Lung (tissue), 12 donors: Measurements from ENCODE around the gene PARVG. TPM values are rescaled to one million over a fixed set of nuclear protein-coding genes. Genes with fewer than 3 reads are reported as not detected.

Source experiments
- ATAC-seq: fragments of 200-7000 bp; cut with Tn5 transposase; one replicate; pipeline ENCODE4 v1.9.1; 2020; ENCODE audit warnings: moderate number of reproducible peaks; ENCODE audit not compliant: insufficient read depth, low FRiP score
- DNase-seq, 3 donors: peaks; one replicate each; pipeline ENCODE4 v3.0.0-alpha.2; 2013 to 2017
- H3K27ac ChIP-seq, 2 donors: one replicate each; pipeline ENCODE4 v1.5.1; 2013; ENCODE audit warnings: mild to moderate bottlenecking in 2 of 2, moderate library complexity in 2 of 2, control low read depth in 1 of 2, inconsistent platforms in 1 of 2, low read depth in 1 of 2, low read length in 1 of 2
- H3K27me3 ChIP-seq, 3 donors: one replicate each; pipeline ENCODE4 v1.5.1; 2013; ENCODE audit warnings: low read length in 2 of 3; ENCODE audit not compliant: control insufficient read depth in 3 of 3, insufficient read depth in 3 of 3
- H3K36me3 ChIP-seq, 4 donors: one replicate each; pipeline ENCODE4 v1.5.1; 2013; ENCODE audit warnings: low read length in 4 of 4, mild to moderate bottlenecking in 1 of 4, moderate library complexity in 1 of 4; ENCODE audit not compliant: control insufficient read depth in 4 of 4, insufficient read depth in 4 of 4
- H3K4me1 ChIP-seq, 5 donors: one replicate each; pipeline ENCODE4 v1.5.1; 2013; ENCODE audit warnings: low read length in 5 of 5, mild to moderate bottlenecking in 2 of 5, moderate library complexity in 1 of 5; ENCODE audit not compliant: control insufficient read depth in 5 of 5, insufficient read depth in 5 of 5
- H3K4me3 ChIP-seq: one replicate; pipeline ENCODE4 v1.5.1; 2013; ENCODE audit warnings: mild to moderate bottlenecking, control low read depth, moderate library complexity
- H3K9ac ChIP-seq, 2 donors: one replicate each; pipeline ENCODE4 v1.5.1; 2013; ENCODE audit warnings: low read length in 2 of 2, control low read depth in 1 of 2; ENCODE audit not compliant: insufficient read depth in 1 of 2
- H3K9me3 ChIP-seq, 4 donors: one replicate each; pipeline ENCODE4 v1.5.1; 2013; ENCODE audit warnings: low read length in 3 of 4, mild to moderate bottlenecking in 1 of 4, moderate library complexity in 1 of 4; ENCODE audit not compliant: control insufficient read depth in 4 of 4, insufficient read depth in 3 of 4
- WGBS, 2 donors: extraction: QIAGEN DNeasy Blood & Tissue Kit; methylation state at CpG; one replicate each; pipeline ENCODE4 v1.1.7; 2013; 5-methylcytosine and 5-hydroxymethylcytosine counted together
- polyA plus RNA-seq, 2 donors: library from polyadenylated mRNA; stranded (reverse); fragments of 200-250 nt; gene quantifications; one replicate each; pipeline ENCODE4 v1.2.1, GENCODE V29; 2013
- total RNA-seq, 2 donors: library from RNA; depleted of rRNA in 1 of 2; stranded (reverse); fragments of >200 nt in 1 of 2; gene quantifications; one replicate each; pipeline ENCODE4 v1.2.1, GENCODE V29; 2014 to 2021
- TF ChIP-seq, protein P1 (sequence below): IDR thresholded peaks from 2 replicates; pipeline ENCODE4 v1.5.1; 2012; ENCODE audit warnings: mild to moderate bottlenecking; ENCODE audit errors: control extremely low read depth, extremely low read depth
- donor health status: control.
- donor health status: control.
- donor health status: Bipolar disorder and iron deficiency.
- donor health status: healthy.
- donor health status: DM: yes; HTN: yes; CAD: no.

Gene PARVG
- total and polyA plus RNA-seq, 4 donors = 20.4 to 67.4 (median 48.7) TPM

DNA sequence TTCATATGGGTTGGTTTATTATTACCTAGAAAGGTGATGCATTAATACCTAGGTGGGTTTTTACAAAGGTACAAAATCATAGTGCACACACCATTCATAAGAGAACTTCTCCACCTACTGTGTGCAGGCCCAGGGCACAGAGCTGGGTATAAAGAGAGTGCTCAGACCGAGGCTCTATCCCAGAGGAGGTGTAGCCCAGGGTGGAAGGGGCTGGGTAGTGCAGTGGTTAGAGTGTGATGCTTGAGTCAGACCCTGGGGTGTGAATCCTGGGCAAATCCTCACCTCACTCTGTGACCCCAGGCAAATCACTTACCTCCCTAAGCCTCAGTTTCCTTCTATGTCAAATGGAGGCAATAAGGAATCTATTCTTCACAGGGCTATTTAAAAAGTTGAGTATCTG, 32.2 kb downstream of the PARVG start:
- H3K4me3 ChIP-seq = no peak overlapping the region
- peaks cover 0 to 16% (median 0%) of the 10 kb centered on the region in 5 donors for H3K4me1 ChIP-seq
- no peaks in the 10 kb centered on the region for H3K27me3 ChIP-seq
- 97 to 100% methylated on average over 1 of the region's 1 CpG for WGBS, 2 donors
- ATAC-seq = no peak
- no peak overlapping the region for H3K9ac ChIP-seq
- TF ChIP-seq, protein P1, sequence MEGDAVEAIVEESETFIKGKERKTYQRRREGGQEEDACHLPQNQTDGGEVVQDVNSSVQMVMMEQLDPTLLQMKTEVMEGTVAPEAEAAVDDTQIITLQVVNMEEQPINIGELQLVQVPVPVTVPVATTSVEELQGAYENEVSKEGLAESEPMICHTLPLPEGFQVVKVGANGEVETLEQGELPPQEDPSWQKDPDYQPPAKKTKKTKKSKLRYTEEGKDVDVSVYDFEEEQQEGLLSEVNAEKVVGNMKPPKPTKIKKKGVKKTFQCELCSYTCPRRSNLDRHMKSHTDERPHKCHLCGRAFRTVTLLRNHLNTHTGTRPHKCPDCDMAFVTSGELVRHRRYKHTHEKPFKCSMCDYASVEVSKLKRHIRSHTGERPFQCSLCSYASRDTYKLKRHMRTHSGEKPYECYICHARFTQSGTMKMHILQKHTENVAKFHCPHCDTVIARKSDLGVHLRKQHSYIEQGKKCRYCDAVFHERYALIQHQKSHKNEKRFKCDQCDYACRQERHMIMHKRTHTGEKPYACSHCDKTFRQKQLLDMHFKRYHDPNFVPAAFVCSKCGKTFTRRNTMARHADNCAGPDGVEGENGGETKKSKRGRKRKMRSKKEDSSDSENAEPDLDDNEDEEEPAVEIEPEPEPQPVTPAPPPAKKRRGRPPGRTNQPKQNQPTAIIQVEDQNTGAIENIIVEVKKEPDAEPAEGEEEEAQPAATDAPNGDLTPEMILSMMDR = no peak
- H3K36me3 ChIP-seq = no peaks in the 10 kb centered on the region
- H3K9me3 ChIP-seq = peaks cover 0 to 10% (median 5%) of the 10 kb centered on the region in 4 donors
- no peak overlapping the region for H3K27ac ChIP-seq
- DNase-seq = no peak

DNA sequence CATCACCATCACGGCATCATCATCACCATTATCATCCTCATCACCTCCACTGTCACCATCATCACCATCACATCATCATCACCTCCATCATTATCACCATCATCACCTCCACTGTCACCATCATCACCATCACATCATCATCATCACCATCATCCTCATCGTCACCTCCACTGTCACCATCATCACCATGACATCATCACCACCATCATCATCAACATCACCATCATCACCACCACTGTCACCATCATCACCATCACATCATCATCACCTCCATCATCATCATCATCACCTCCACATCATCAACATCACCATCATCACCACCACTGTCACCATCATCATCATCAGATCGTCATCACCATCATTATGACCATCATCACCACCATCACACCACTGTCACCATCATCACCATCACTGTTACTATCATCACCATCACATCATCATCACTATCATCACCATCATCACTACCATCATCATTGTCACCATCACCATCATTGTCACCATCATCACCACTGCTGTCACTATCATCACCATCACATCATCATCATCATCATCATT, 32.8 kb downstream of the PARVG start:
- no peak overlapping the region for H3K4me3 ChIP-seq
- H3K9ac ChIP-seq = peak overlapping the region in 1 of 2 donors; percentile 17
- DNase-seq = peak in 1 of 3 donors; percentile 11
- H3K36me3 ChIP-seq = no peaks in the 10 kb centered on the region
- no peak overlapping the region for H3K27ac ChIP-seq
- ATAC-seq = no peak
- TF ChIP-seq, protein P1 = no peak
- 81 to 90% methylated on average over 3 of the region's 3 CpGs for WGBS, 2 donors
- no peaks in the 10 kb centered on the region for H3K27me3 ChIP-seq
- peaks cover 0 to 11% (median 5%) of the 10 kb centered on the region in 4 donors for H3K9me3 ChIP-seq
- peaks cover 0 to 16% (median 0%) of the 10 kb centered on the region in 5 donors for H3K4me1 ChIP-seq

DNA sequence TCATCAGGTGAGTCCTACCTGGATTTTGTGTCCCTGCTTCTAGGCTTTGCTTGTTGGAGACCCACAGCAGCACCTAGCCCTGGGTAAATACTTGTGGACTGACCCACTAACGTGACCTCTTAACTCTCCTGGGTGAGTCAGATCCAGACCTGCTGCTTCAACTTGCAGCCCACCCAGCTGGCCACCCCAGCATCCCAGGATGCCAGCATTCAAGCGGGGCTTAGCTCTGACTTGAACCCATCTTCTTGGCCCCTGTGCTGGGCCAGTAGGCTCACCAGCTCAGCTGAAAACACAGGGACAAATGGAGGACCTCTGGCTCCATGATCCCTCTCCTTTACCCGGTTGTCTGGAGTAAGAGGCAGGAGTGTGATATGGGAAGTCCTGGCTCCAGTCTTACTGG, 33.5 kb downstream of the PARVG start:
- TF ChIP-seq, protein P1 = no peak
- no peaks in the 10 kb centered on the region for H3K36me3 ChIP-seq

DNA sequence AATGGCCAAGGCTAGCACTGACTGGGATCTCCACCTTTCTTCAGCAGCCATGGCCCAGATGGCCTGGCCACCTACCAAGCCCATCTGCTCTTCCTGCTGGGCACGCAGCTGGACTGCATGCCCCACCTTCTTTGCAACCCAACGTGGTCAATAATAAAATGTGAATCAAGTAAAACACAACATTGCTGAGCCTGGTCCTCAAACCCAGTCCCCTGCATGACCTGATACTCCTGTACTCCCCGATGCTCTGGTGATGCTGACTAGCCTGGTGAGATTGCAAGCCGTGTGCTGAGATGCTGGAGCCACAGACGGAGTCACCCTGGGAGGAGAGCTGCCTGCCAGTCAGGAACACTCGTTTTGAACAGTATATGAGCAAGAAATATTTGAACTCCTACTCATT, 34.0 kb downstream of the PARVG start:
- Histone ChIP-seq H3K36me3 (no peaks in the 10 kb centered on the region), H3K4me3 (no peak overlapping the region), H3K27ac (no peak overlapping the region), H3K4me1 (peaks cover 0 to 16% (median 0%) of the 10 kb centered on the region in 5 donors), H3K9ac (no peak overlapping the region), H3K27me3 (no peaks in the 10 kb centered on the region), H3K9me3 (peaks cover 0 to 11% (median 4%) of the 10 kb centered on the region in 4 donors)
- TF ChIP-seq, protein P1 = no peak
- no peak for ATAC-seq
- 84 to 94% methylated on average over 6 of the region's 6 CpGs for WGBS, 2 donors
- DNase-seq = no peak

More for the DNA sequence above, 33.5 kb downstream of the PARVG start:
- no peak overlapping the region for H3K9ac ChIP-seq
- H3K9me3 ChIP-seq = peaks cover 0 to 11% (median 5%) of the 10 kb centered on the region in 4 donors
- 93 to 96% methylated on average over 3 of the region's 3 CpGs for WGBS, 2 donors
- H3K27ac ChIP-seq = no peak overlapping the region
- H3K27me3 ChIP-seq = no peaks in the 10 kb centered on the region
- DNase-seq (peak in 1 of 3 donors; percentile 9), ATAC-seq (no peak)
- H3K4me1 ChIP-seq = peaks cover 0 to 16% (median 0%) of the 10 kb centered on the region in 5 donors
- no peak overlapping the region for H3K4me3 ChIP-seq
